Measurements from ENCODE around the gene PSMA2. TPM values are rescaled to one million over a fixed set of nuclear protein-coding genes. Genes with fewer than 3 reads are reported as not detected.

PSMA2 gene
- total RNA-seq, 1 experiment from 2014 or later = 152 TPM

GRCh38 chr7:42976371-42976770, 44.4 kb upstream of the PSMA2 start:
- Histone ChIP-seq H3K9me3 (ENCODE audit: control insufficient read depth in 1 of 2, insufficient read depth in 1 of 2, low read depth in 1 of 2, low read length in 2 of 2) (no peaks in the 10 kb centered on the region), H3K4me2 (ENCODE audit: low read length) (no peak overlapping the region), H3K9me2 (ENCODE audit: insufficient read depth) (no peaks in the 10 kb centered on the region), H2AFZ (ENCODE audit: low read depth, low read length, poor library complexity, severe bottlenecking) (no peak overlapping the region), H3K9ac (ENCODE audit: low read length) (no peak overlapping the region), H4K20me1 (ENCODE audit: insufficient read depth) (no peaks in the 10 kb centered on the region), H3K36me3 (ENCODE audit: control insufficient read depth in 1 of 2, insufficient read depth in 2 of 2, low read length in 2 of 2) (no peaks in the 10 kb centered on the region), H3K27ac (ENCODE audit: low read depth, low read length) (no peak overlapping the region), H3K4me1 (ENCODE audit: control insufficient read depth in 1 of 2, insufficient read depth in 2 of 2, low read length in 2 of 2) (no peaks in the 10 kb centered on the region), H3K79me2 (ENCODE audit: insufficient read depth, low read length) (no peaks in the 10 kb centered on the region), H3K27me3 (ENCODE audit: insufficient read depth, low read length) (no peaks in the 10 kb centered on the region), H3K4me3 (replicated peaks in 1 of 2; ENCODE audit: low read depth in 1 of 2, low read length in 2 of 2) (no peak overlapping the region)
- ChIA-PET POLR2A (no interaction called here), RAD21 (ENCODE audit: low non-redundant PET in 1 of 2, low total read pairs in 2 of 2, uncharacterized antibody in 2 of 2, unreplicated experiment in 2 of 2) (no interaction called here), CTCF (no interaction called here)
- no peak for ATAC-seq
- intact Hi-C loops (cut with micrococcal nuclease) = no loop called here
- no TSS peak for BruUV-seq (replicated peaks)
- DNase-seq (ENCODE audit: low read depth, low spot score) = no peak
- TF ChIP-seq REST (IDR thresholded peaks at IDR 0.05; ENCODE audit: low read depth) (no peak), ELF1 (IDR thresholded peaks at IDR 0.05; ENCODE audit: borderline replicate concordance, low read depth) (no peak), TCF7L2 (IDR thresholded peaks at IDR 0.05; ENCODE audit: borderline replicate concordance, extremely low read depth, insufficient read depth, insufficient read length) (no peak), RAD21 (IDR thresholded peaks at IDR 0.05; ENCODE audit: low read depth) (no peak), CEBPB (IDR thresholded peaks at IDR 0.05; ENCODE audit: low read depth) (no peak), ZBTB33 (IDR thresholded peaks at IDR 0.05; ENCODE audit: extremely low read depth, insufficient replicate concordance, low read length) (no peak), SP1 (IDR thresholded peaks at IDR 0.05; ENCODE audit: low read depth) (no peak), FOSL1 (IDR thresholded peaks at IDR 0.05; ENCODE audit: low read depth) (no peak)
